ENCODE measurements around the gene EIF4G3. TPM values are rescaled to one million over a fixed set of nuclear protein-coding genes. Genes with fewer than 3 reads are reported as not detected.

EIF4G3 gene
- total RNA-seq, 1 experiment from 2014 or later: 86.8 TPM

DNA sequence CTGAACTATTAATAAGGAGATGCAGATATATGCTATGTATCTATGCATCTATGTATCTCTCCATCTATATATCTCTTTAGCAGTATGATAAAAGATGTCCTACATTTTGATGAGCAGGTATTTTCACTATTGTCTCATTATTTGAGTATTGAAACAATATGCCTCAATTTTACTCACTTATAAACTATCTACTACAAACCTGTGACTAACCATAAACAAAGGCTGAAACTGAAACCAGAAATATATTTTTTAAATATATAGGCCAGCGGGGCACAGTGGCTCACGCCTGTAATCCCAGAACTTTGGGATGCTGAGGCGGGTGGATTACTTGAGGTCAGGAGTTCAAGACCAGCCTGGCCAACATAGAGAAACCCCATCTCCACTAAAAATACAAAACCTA is 22.0 kb downstream of the EIF4G3 start:
- no peak for DNase-seq (ENCODE audit: low spot score)
- Histone ChIP-seq H3K4me1 (ENCODE audit: insufficient read depth, low read length, poor library complexity, severe bottlenecking) (peaks cover 22% of the 10 kb centered on the region), H3K36me3 (ENCODE audit: insufficient read depth, low read length, poor library complexity, severe bottlenecking) (no peaks in the 10 kb centered on the region), H3K27me3 (replicated peaks; ENCODE audit: insufficient read depth, low read depth, low read length, poor library complexity) (no peaks in the 10 kb centered on the region), H3K4me3 (ENCODE audit: low read depth, low read length, poor library complexity, severe bottlenecking) (no peak overlapping the region), H3K9me3 (ENCODE audit: low read depth, low read length, poor library complexity, severe bottlenecking) (no peaks in the 10 kb centered on the region), H3K27ac (ENCODE audit: low read depth, low read length, poor library complexity, severe bottlenecking) (no peak overlapping the region)
- no peak for TF ChIP-seq EZH2 (IDR thresholded peaks at IDR 0.05; ENCODE audit: borderline replicate concordance, low read depth, low read length, poor library complexity, severe bottlenecking)
- TF ChIP-seq, protein P1, sequence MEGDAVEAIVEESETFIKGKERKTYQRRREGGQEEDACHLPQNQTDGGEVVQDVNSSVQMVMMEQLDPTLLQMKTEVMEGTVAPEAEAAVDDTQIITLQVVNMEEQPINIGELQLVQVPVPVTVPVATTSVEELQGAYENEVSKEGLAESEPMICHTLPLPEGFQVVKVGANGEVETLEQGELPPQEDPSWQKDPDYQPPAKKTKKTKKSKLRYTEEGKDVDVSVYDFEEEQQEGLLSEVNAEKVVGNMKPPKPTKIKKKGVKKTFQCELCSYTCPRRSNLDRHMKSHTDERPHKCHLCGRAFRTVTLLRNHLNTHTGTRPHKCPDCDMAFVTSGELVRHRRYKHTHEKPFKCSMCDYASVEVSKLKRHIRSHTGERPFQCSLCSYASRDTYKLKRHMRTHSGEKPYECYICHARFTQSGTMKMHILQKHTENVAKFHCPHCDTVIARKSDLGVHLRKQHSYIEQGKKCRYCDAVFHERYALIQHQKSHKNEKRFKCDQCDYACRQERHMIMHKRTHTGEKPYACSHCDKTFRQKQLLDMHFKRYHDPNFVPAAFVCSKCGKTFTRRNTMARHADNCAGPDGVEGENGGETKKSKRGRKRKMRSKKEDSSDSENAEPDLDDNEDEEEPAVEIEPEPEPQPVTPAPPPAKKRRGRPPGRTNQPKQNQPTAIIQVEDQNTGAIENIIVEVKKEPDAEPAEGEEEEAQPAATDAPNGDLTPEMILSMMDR (conservative IDR thresholded peaks at IDR 0.05; ENCODE audit: low read depth, low read length): no peak
- BruUV-seq (replicated peaks): no TSS peak
- CTCF ChIA-PET: no interaction called here
- intact Hi-C loops (cut with micrococcal nuclease; ENCODE audit: unreplicated experiment): no loop called here
- POLR2A ChIA-PET (ENCODE audit: low non-redundant PET): no interaction called here

DNA sequence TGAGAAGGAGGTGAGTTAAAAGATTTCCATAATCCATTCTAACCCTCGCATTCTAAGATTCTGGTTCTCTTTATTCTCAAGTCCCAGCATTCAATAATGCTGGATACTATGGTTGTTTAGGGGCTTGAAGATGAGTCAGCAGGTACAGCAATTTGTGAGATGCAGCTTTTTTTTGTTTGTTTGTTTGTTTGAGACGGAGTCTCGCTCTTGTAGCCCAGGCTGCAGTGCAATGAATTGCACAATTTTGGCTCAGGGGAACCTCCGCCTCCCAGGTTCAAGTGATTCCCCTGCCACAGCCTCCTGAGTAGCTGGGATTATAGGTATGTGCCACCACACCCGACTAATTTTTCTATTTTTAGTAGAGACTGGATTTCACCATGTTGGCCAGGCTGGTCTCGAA is 23.3 kb downstream of the EIF4G3 start:
- no peak overlapping the region for H3K27ac ChIP-seq (ENCODE audit: low read depth, low read length, poor library complexity, severe bottlenecking)
- H3K4me1 ChIP-seq (ENCODE audit: insufficient read depth, low read length, poor library complexity, severe bottlenecking): peaks cover 28% of the 10 kb centered on the region
- H3K9me3 ChIP-seq (ENCODE audit: low read depth, low read length, poor library complexity, severe bottlenecking): no peaks in the 10 kb centered on the region
- BruUV-seq (replicated peaks): no TSS peak
- ChIA-PET POLR2A (ENCODE audit: low non-redundant PET) (interaction anchor here (0.6 kb wide), 1 partner anchor 48 kb away, joined by 8 read pairs; no protein-coding TSS in a partner anchor), CTCF (no interaction called here)
- intact Hi-C loops (cut with micrococcal nuclease; ENCODE audit: unreplicated experiment): no loop called here
- no peaks in the 10 kb centered on the region for H3K27me3 ChIP-seq (replicated peaks; ENCODE audit: insufficient read depth, low read depth, low read length, poor library complexity)
- no peak for DNase-seq (ENCODE audit: low spot score)
- no peak for TF ChIP-seq EZH2 (IDR thresholded peaks at IDR 0.05; ENCODE audit: borderline replicate concordance, low read depth, low read length, poor library complexity, severe bottlenecking)
- TF ChIP-seq, protein P1 (conservative IDR thresholded peaks at IDR 0.05; ENCODE audit: low read depth, low read length): no peak
- H3K4me3 ChIP-seq (ENCODE audit: low read depth, low read length, poor library complexity, severe bottlenecking): no peak overlapping the region
- no peaks in the 10 kb centered on the region for H3K36me3 ChIP-seq (ENCODE audit: insufficient read depth, low read length, poor library complexity, severe bottlenecking)

DNA sequence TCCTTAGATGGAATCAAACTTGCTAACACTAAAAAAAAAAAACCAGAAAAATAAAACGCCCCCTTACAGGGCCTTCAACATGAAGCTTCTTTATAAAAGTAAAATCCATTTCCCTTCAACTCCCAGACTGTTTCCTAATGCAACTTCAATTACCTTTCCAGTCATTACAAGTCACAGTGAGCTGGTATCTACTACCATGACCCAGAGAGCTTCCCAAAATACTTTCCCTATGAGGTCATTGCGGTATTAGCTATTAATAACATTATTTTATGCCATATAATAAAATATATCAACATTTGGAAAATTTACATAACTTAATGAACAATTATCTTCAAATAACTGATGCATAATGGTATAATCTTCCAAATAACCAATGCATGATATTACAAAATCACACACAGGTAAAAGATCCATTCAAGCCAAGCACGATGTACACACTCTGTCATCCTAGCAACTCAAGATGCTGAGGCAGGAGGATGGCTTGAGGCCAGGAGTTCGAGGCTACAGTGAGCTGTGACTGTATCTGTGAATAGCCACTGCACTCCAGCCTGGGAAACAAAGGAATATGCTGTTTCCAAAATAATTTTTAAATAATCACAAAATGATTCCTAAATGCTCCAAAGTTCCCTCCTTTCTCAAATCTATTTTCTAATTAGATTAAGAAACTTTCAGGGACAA is 24.1 kb downstream of the EIF4G3 start:
- no peak for DNase-seq (ENCODE audit: low spot score)
- Histone ChIP-seq H3K36me3 (ENCODE audit: insufficient read depth, low read length, poor library complexity, severe bottlenecking) (peaks cover 4% of the 10 kb centered on the region), H3K9me3 (ENCODE audit: low read depth, low read length, poor library complexity, severe bottlenecking) (no peaks in the 10 kb centered on the region), H3K27me3 (replicated peaks; ENCODE audit: insufficient read depth, low read depth, low read length, poor library complexity) (no peaks in the 10 kb centered on the region), H3K4me1 (ENCODE audit: insufficient read depth, low read length, poor library complexity, severe bottlenecking) (peaks cover 28% of the 10 kb centered on the region), H3K27ac (ENCODE audit: low read depth, low read length, poor library complexity, severe bottlenecking) (no peak overlapping the region), H3K4me3 (ENCODE audit: low read depth, low read length, poor library complexity, severe bottlenecking) (no peak overlapping the region)
- no peak for TF ChIP-seq EZH2 (IDR thresholded peaks at IDR 0.05; ENCODE audit: borderline replicate concordance, low read depth, low read length, poor library complexity, severe bottlenecking)
- intact Hi-C loops (cut with micrococcal nuclease; ENCODE audit: unreplicated experiment): no loop called here
- CTCF ChIA-PET: no interaction called here
- POLR2A ChIA-PET (ENCODE audit: low non-redundant PET): interaction anchor here (0.6 kb wide), 1 partner anchor 47 kb away, joined by 8 read pairs; no protein-coding TSS in a partner anchor
- BruUV-seq (replicated peaks): no TSS peak

Measured in A673 (cell line).